GM20000 (cell line): ENCODE data around the gene TSPAN4.

Source experiments
- DNase-seq: peaks from one replicate; pipeline ENCODE4 v3.0.0; 2012; ENCODE audit warnings: low spot score
- TF ChIP-seq, protein P1 (sequence below): IDR thresholded peaks from 2 replicates; pipeline ENCODE4 v1.5.1; 2012; ENCODE audit warnings: mild to moderate bottlenecking, control low read depth; ENCODE audit errors: extremely low read depth, missing control alignments

The TSPAN4 gene

DNA sequence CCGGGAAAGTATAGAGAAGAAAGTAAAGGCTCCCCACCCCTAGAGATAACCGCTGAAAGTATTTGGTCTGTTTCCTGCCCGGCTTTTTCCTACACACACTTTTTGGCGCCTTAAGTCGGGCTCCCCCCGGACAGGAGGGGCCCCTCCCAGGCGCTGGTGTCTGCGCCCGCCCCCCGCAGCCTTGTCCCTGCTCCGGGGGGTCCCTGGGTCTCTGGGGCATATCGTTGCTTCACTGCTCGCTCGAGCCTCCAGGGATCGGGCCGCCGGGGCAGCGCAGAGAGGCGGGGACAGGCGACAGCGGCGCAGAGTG lies 15.9 kb upstream of the TSPAN4 start:
- TF ChIP-seq, protein P1, sequence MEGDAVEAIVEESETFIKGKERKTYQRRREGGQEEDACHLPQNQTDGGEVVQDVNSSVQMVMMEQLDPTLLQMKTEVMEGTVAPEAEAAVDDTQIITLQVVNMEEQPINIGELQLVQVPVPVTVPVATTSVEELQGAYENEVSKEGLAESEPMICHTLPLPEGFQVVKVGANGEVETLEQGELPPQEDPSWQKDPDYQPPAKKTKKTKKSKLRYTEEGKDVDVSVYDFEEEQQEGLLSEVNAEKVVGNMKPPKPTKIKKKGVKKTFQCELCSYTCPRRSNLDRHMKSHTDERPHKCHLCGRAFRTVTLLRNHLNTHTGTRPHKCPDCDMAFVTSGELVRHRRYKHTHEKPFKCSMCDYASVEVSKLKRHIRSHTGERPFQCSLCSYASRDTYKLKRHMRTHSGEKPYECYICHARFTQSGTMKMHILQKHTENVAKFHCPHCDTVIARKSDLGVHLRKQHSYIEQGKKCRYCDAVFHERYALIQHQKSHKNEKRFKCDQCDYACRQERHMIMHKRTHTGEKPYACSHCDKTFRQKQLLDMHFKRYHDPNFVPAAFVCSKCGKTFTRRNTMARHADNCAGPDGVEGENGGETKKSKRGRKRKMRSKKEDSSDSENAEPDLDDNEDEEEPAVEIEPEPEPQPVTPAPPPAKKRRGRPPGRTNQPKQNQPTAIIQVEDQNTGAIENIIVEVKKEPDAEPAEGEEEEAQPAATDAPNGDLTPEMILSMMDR, result no peak
- no peak for DNase-seq

DNA sequence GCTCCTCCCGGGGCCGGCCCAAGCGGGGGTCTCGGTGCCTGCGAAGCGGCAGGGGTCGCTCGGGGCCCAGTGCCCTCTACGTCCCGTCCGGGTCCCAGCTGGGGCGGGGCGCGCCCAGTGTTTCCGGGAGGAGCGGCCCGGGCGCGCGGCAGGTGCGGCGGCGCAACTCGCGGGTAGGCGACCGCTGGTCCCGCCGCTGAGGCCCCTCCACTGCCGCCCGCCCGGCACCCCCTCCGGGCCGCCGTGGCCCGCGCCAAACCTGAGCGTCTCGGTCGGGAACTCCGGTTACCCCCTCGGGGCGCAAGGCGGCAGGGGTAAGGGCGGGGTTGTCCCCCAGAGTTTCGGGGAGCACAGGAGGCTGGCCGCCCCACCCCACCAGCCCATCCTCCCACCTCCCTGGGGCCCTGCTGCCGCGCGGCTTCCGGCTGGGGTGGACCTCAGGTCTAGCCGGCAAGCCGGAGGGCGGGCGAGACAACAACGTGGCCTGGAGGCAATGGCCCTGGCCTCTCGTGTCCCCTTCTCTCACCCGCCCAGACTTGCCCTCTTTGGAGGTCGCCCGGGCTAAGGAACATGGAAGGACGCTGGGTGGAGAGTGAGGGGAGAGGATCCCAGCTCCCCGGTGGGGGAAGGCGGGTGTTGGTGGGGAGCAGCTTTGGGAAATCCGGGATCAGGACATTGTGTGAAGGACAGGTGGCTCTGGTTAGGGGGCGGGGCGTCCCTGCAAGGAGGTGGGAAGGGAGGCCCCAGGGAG lies 15.3 kb upstream of the TSPAN4 start:
- TF ChIP-seq, protein P1, result no peak
- peak; percentile 88 for DNase-seq

DNA sequence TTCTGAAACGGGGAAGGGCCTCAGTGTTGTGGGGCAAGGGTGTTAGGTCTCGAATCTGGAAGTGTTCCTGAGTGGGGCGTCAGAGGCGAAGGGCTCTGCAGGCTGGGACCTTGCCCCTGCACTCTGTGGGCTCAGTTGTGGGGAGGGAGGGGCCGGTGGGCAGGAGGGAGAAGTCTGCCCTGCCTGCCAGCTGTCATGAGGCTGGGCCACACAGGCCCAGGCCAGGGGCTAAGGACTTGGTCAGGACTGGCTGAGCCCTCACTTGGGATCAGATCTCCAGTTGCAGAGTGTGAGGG lies 14.8 kb upstream of the TSPAN4 start, which contains the start of gene CRACR2B:
TSS of gene CRACR2B (plus strand) at position 23 of the 296 bp plus-strand sequence. CDS start 689 bp downstream, outside the sequence.
- TF ChIP-seq, protein P1, result no peak
- DNase-seq, result peak; percentile 54

DNA sequence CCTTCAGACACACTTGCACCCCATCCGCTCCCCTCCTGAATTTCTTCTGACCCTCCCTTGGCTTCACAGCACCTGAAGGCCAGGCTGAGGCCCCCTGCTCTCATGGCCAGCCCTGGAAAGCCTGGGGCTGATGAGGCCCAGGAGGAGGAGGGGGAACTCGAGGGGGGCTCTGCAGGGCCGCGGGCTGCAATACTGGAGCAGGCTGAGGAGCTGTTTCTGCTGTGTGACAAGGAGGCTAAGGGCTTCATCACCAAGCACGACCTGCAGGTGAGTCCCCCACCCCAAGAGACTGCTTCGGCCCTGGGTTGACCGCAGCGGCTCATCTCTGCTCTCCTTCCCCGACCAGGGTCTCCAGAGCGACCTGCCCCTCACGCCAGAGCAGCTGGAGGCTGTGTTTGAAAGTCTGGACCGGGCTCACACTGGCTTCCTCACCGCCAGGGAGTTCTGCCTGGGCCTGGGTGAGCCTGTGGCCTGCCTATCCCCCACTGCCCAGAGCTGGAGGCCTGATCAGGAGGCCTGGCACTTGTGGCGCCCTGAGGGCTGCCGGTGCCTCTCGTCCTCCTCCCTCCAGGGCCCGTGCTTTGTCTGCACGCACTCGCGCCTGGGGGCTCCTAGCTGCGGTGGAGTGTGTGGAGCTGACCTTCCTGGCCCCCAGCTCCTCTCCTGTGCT lies 14.0 kb upstream of the TSPAN4 start:
- TF ChIP-seq, protein P1, result no peak
- DNase-seq, result no peak

GRCh38 chr11:829176-829846 lies 13.3 kb upstream of the TSPAN4 start:
- TF ChIP-seq, protein P1, result no peak
- no peak for DNase-seq

DNA sequence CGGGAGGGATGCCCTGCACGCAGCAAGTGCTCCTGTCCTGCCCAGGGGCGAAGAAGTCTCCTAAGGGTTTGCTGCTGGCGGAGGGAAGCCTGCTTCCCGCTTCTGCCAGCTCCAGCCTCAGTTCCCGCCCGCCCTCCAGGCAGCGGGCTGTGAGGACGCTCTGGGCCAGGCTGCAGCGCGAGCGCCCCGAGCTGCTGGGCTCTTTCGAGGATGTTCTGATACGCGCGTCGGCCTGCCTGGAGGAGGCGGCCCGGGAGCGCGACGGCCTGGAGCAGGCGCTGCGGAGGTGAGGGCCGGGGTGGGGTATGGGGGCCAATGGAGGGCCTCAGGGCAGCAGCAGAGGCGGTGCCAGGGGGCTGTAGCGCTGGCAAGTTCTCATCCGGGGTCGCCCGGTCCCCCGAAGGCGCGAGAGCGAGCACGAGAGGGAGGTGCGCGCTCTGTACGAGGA lies 12.8 kb upstream of the TSPAN4 start:
- no peak for DNase-seq
- TF ChIP-seq, protein P1, result no peak
